Right ventricle myocardium superior (tissue), 1 donor: Measurements from ENCODE around the gene ITGB3BP. TPM values are rescaled to one million over a fixed set of nuclear protein-coding genes. Genes with fewer than 3 reads are reported as not detected.
"Not testable (repeated sequence)": the region's sequence is repeated elsewhere in the genome, so short reads cannot be mapped to it uniquely, and the experiment has no call there.

ENCODE experiments used
- ATAC-seq: fragments of 200-7000 bp; cut with Tn5 transposase; one replicate; pipeline ENCODE4 v1.9.1; 2020; ENCODE audit warnings: mild to moderate bottlenecking; ENCODE audit not compliant: poor library complexity
- DNase-seq: peaks from one replicate; pipeline ENCODE4 v3.0.0-alpha.2; 2020
- intact Hi-C: fragments of 100-400 bp; cut with DNase I; formaldehyde crosslinking; loops from one replicate; pipeline ENCODE4 v1.11.2; 2022
- total RNA-seq: library from RNA; stranded (reverse); fragmentation: NEBNext Ultra II Directional; extraction: Animal tissue kit (Norgen Biotek cat#: 25700); gene quantifications from one replicate; pipeline ENCODE4 v1.2.1, GENCODE V29; 2021
- donor health status: DM: no; HTN: yes; CAD: no; lungs with severe emphysema.

Gene ITGB3BP
- total RNA-seq, 1 donor from 2014 or later = 8.4 TPM

GRCh38 chr1:63448731-63449246 lies 74.2 kb downstream of the ITGB3BP start:
- ATAC-seq (no peak), DNase-seq (no peak)
- intact Hi-C loops = no loop called here

- ATAC-seq (no peak), DNase-seq (no peak)
- intact Hi-C loops = no loop called here
Observed at GRCh38 chr1:63442141-63442475, 80.9 kb downstream of the ITGB3BP start.

GRCh38 chr1:63435161-63435560 lies 87.9 kb downstream of the ITGB3BP start:
- no peak for ATAC-seq
- no peak for DNase-seq
- intact Hi-C loops = no loop called here

GRCh38 chr1:63429281-63429680 lies 93.7 kb downstream of the ITGB3BP start:
- ATAC-seq (no peak), DNase-seq (no peak)
- intact Hi-C loops = no loop called here

GRCh38 chr1:63428815-63429214 lies 94.2 kb downstream of the ITGB3BP start:
- intact Hi-C loops = no loop called here
- no peak for DNase-seq
- ATAC-seq = no peak

GRCh38 chr1:63423649-63424048 lies 99.4 kb downstream of the ITGB3BP start:
- DNase-seq (no peak), ATAC-seq (no peak)
- intact Hi-C loops = no loop called here

- intact Hi-C loops, DNase-seq, ATAC-seq: not testable (repeated sequence)
Observed at GRCh38 chr1:63420746-63421145, 102.3 kb downstream of the ITGB3BP start.

GRCh38 chr1:63418101-63418500 lies 104.9 kb downstream of the ITGB3BP start:
- no peak for DNase-seq
- intact Hi-C loops = no loop called here
- no peak for ATAC-seq

- intact Hi-C loops = no loop called here
- ATAC-seq (no peak), DNase-seq (no peak)
Observed at GRCh38 chr1:63414691-63415365, 108.2 kb downstream of the ITGB3BP start.

- DNase-seq (no peak), ATAC-seq (no peak)
- intact Hi-C loops = no loop called here
Observed at GRCh38 chr1:63413394-63413793, 109.6 kb downstream of the ITGB3BP start.

- intact Hi-C loops = no loop called here
- ATAC-seq (no peak), DNase-seq (no peak)
Observed at GRCh38 chr1:63411066-63411465, 112.0 kb downstream of the ITGB3BP start.

- intact Hi-C loops = no loop called here
- DNase-seq (no peak), ATAC-seq (no peak)
Observed at GRCh38 chr1:63408331-63408730, 114.7 kb downstream of the ITGB3BP start.

GRCh38 chr1:63407002-63407401 lies 116.0 kb downstream of the ITGB3BP start:
- intact Hi-C loops = no loop called here
- ATAC-seq = no peak
- no peak for DNase-seq

- no peak for ATAC-seq
- intact Hi-C loops = no loop called here
- DNase-seq = no peak
Observed at GRCh38 chr1:63405987-63406386, 117.0 kb downstream of the ITGB3BP start.

GRCh38 chr1:63405021-63405420 lies 118.0 kb downstream of the ITGB3BP start:
- ATAC-seq (no peak), DNase-seq (no peak)
- intact Hi-C loops = no loop called here

- ATAC-seq = no peak
- intact Hi-C loops = no loop called here
- DNase-seq = no peak
Observed at GRCh38 chr1:63403386-63403785, 119.6 kb downstream of the ITGB3BP start.

GRCh38 chr1:63401945-63402344 lies 121.1 kb downstream of the ITGB3BP start:
- ATAC-seq (no peak), DNase-seq (no peak)
- intact Hi-C loops = no loop called here
